Astrocyte (in vitro differentiated cells and primary cell): ENCODE measurements around the gene SOHLH2. TPM values are rescaled to one million over a fixed set of nuclear protein-coding genes. Genes with fewer than 3 reads are reported as not detected.

ENCODE experiments used
- DNase-seq: peaks from one replicate; pipeline ENCODE4 v3.0.0-alpha.2; 2010; ENCODE audit warnings: low read depth
- FAIRE-seq: peaks from 2 replicates; lab custom pipeline; 2011; peaks lifted over from hg19 to GRCh38; lab: Jason Lieb, UNC
- H2AFZ ChIP-seq: 2 replicates; pipeline ENCODE4 v1.6.0; 2012; ENCODE audit warnings: low read depth, low read length, inconsistent platforms
- H3K27ac ChIP-seq: 2 replicates; pipeline ENCODE4 v1.5.1; 2011; ENCODE audit warnings: low read depth, low read length, inconsistent platforms
- H3K27me3 ChIP-seq: 2 replicates; pipeline ENCODE4 v1.6.0; 2011; ENCODE audit warnings: low read length, inconsistent platforms; ENCODE audit not compliant: insufficient read depth
- H3K36me3 ChIP-seq: 2 replicates; pipeline ENCODE4 v1.5.1; 2011; ENCODE audit warnings: low read length, inconsistent platforms; ENCODE audit not compliant: insufficient read depth
- H3K4me1 ChIP-seq: 2 replicates; pipeline ENCODE4 v1.5.1; 2011; ENCODE audit warnings: low read length, inconsistent platforms; ENCODE audit not compliant: insufficient read depth
- H3K4me2 ChIP-seq: 2 replicates; pipeline ENCODE4 v1.6.0; 2012; ENCODE audit warnings: low read length, inconsistent platforms
- H3K4me3 ChIP-seq: 2 replicates; pipeline ENCODE4 v1.5.1; 2011; ENCODE audit warnings: low read depth, mild to moderate bottlenecking, low read length, inconsistent platforms; ENCODE audit not compliant: insufficient read depth
- H3K79me2 ChIP-seq: 2 replicates; pipeline ENCODE4 v1.6.0; 2012; ENCODE audit warnings: mild to moderate bottlenecking, low read length, inconsistent platforms; ENCODE audit not compliant: insufficient read depth
- H3K9ac ChIP-seq: 2 replicates; pipeline ENCODE4 v1.6.0; 2012; ENCODE audit warnings: mild to moderate bottlenecking, low read length, inconsistent platforms
- H3K9me3 ChIP-seq: 2 replicates; pipeline ENCODE4 v1.5.1; 2012; ENCODE audit warnings: low read depth, mild to moderate bottlenecking, low read length, inconsistent platforms; ENCODE audit not compliant: insufficient read depth
- H4K20me1 ChIP-seq: 2 replicates; pipeline ENCODE4 v1.6.0; 2012; ENCODE audit warnings: low read length, inconsistent platforms; ENCODE audit not compliant: insufficient read depth
- H3K27ac Mint-ChIP-seq: one replicate; pipeline ENCODE4 v1.8.0; 2021; ENCODE audit warnings: mild to moderate bottlenecking, mixed read lengths; ENCODE audit not compliant: unreplicated experiment
- H3K27me3 Mint-ChIP-seq: one replicate; pipeline ENCODE4 v1.8.0; 2021; ENCODE audit warnings: low read depth, mixed read lengths; ENCODE audit not compliant: unreplicated experiment
- H3K36me3 Mint-ChIP-seq: one replicate; pipeline ENCODE4 v1.8.0; 2021; ENCODE audit warnings: low read depth, mixed read lengths; ENCODE audit not compliant: unreplicated experiment
- H3K4me1 Mint-ChIP-seq: one replicate; pipeline ENCODE4 v1.8.0; 2021; ENCODE audit warnings: low read depth, mixed read lengths; ENCODE audit not compliant: unreplicated experiment
- H3K4me3 Mint-ChIP-seq: one replicate; pipeline ENCODE4 v1.8.0; 2021; ENCODE audit warnings: mild to moderate bottlenecking, moderate library complexity, mixed read lengths; ENCODE audit not compliant: unreplicated experiment
- H3K9me3 Mint-ChIP-seq: one replicate; pipeline ENCODE4 v1.8.0; 2021; ENCODE audit warnings: mild to moderate bottlenecking, mixed read lengths; ENCODE audit not compliant: unreplicated experiment
- CTCF ChIP-seq: IDR thresholded peaks from 2 replicates; pipeline ENCODE4 v1.5.1; 2011; ENCODE audit warnings: low read depth, mild to moderate bottlenecking, inconsistent platforms, low read length, moderate library complexity; ENCODE audit not compliant: insufficient read depth
- EZH2 ChIP-seq: IDR thresholded peaks from 2 replicates; pipeline ENCODE4 v1.6.1; 2012; ENCODE audit warnings: mild to moderate bottlenecking, low read length, inconsistent platforms; ENCODE audit not compliant: insufficient read depth
- total RNA-seq: library from RNA; stranded (reverse); gene quantifications from 2 replicates; pipeline ENCODE4 v1.2.1, GENCODE V29; 2021

SOHLH2 gene
- total RNA-seq, 1 donor from 2014 or later, result not detected

- H3K27ac Mint-ChIP-seq, result no peak overlapping the region
- no peaks in the 10 kb centered on the region for H3K27me3 Mint-ChIP-seq
These were observed 40.6 kb downstream of the SOHLH2 start for GRCh38 chr13:36173571-36174322.

DNA sequence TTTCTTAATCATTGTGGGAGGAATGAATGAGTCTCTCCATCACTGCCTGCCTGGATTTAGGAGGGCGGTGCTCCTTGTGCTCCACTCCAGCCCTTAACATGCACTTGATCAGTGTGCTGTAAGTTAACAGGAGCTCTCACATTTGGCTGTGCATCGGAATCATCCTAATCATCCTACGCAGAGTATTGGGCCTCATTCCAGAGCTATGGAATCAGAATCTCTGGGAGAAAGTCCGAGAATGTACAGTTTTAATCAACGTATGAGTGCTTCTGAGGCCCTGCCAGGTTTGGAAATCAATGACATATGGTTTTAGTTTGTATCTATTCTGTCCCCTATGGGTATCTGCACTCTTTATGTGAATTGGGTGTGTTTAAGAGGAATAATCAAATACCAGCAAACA is 48.3 kb downstream of the SOHLH2 start:
- peaks cover 6% of the 10 kb centered on the region for H3K4me1 Mint-ChIP-seq
- H3K4me3 Mint-ChIP-seq, result no peak overlapping the region
- H3K36me3 ChIP-seq, result no peaks in the 10 kb centered on the region
- H3K36me3 Mint-ChIP-seq, result no peaks in the 10 kb centered on the region
- TF ChIP-seq CTCF (no peak), EZH2 (no peak)
- H4K20me1 ChIP-seq, result no peaks in the 10 kb centered on the region
- peaks cover 18% of the 10 kb centered on the region for H3K4me1 ChIP-seq
- no peaks in the 10 kb centered on the region for H3K79me2 ChIP-seq
- peaks cover 5% of the 10 kb centered on the region for H3K27me3 Mint-ChIP-seq
- no peak for FAIRE-seq
- H3K9ac ChIP-seq, result no peak overlapping the region
- H3K27ac Mint-ChIP-seq, result no peak overlapping the region
- no peak overlapping the region for H3K4me3 ChIP-seq
- no peak overlapping the region for H2AFZ ChIP-seq
- H3K27ac ChIP-seq, result no peak overlapping the region
- H3K9me3 ChIP-seq, result no peaks in the 10 kb centered on the region
- H3K9me3 Mint-ChIP-seq, result no peaks in the 10 kb centered on the region
- H3K4me2 ChIP-seq, result no peak overlapping the region
- H3K27me3 ChIP-seq, result peaks cover 10% of the 10 kb centered on the region
- DNase-seq, result no peak

More at GRCh38 chr13:36173571-36174322, 40.6 kb downstream of the SOHLH2 start:
- no peak overlapping the region for H3K4me3 Mint-ChIP-seq
- Histone ChIP-seq H3K27me3 (no peaks in the 10 kb centered on the region), H3K9me3 (no peaks in the 10 kb centered on the region), H3K4me1 (no peaks in the 10 kb centered on the region), H3K79me2 (no peaks in the 10 kb centered on the region), H2AFZ (no peak overlapping the region), H3K27ac (no peak overlapping the region), H3K9ac (no peak overlapping the region), H3K4me3 (no peak overlapping the region), H4K20me1 (no peaks in the 10 kb centered on the region), H3K4me2 (no peak overlapping the region), H3K36me3 (no peaks in the 10 kb centered on the region)
- no peaks in the 10 kb centered on the region for H3K4me1 Mint-ChIP-seq
- no peaks in the 10 kb centered on the region for H3K9me3 Mint-ChIP-seq
- H3K36me3 Mint-ChIP-seq, result no peaks in the 10 kb centered on the region
- DNase-seq (no peak), FAIRE-seq (no peak)
- TF ChIP-seq EZH2, result no peak
- TF ChIP-seq CTCF, result no peak

DNA sequence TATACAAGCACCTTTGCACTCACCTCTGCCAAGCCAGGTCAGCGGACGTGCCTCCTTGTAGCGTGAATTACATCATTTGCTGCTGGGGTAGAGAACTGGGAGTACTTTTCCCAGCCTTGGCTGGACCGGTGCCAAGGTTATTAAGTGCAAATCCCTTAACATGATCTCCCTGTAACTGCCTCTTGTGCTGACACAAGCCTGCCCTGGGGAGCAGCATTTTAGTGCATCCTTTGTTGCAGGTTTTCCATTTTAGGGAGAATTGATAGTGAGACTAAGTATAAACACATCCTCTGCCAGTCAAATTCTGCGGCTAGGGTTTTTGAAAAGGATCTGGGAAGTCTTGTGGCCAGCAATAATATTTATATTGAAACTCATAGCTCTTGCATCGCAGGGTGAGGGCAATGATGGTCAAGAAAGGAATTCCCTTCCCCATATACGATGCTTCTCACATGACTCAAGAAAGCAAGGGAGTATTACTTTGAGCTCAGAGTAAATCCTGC is 50.5 kb downstream of the SOHLH2 start:
- Histone ChIP-seq H3K79me2 (no peaks in the 10 kb centered on the region), H3K9me3 (no peaks in the 10 kb centered on the region), H3K4me3 (no peak overlapping the region), H3K27ac (peak overlapping the region; percentile 72), H3K36me3 (no peaks in the 10 kb centered on the region), H3K27me3 (peaks cover 15% of the 10 kb centered on the region), H2AFZ (no peak overlapping the region), H3K4me1 (peaks cover 24% of the 10 kb centered on the region), H3K4me2 (peak overlapping the region; percentile 67), H3K9ac (peak overlapping the region; percentile 44), H4K20me1 (no peaks in the 10 kb centered on the region)
- DNase-seq (peak; percentile 96), FAIRE-seq (no peak)
- Mint-ChIP-seq H3K27me3 (peaks cover 5% of the 10 kb centered on the region), H3K36me3 (no peaks in the 10 kb centered on the region), H3K9me3 (no peaks in the 10 kb centered on the region), H3K27ac (peak overlapping the region; percentile 83), H3K4me3 (no peak overlapping the region), H3K4me1 (peaks cover 6% of the 10 kb centered on the region)
- TF ChIP-seq CTCF (no peak), EZH2 (no peak)
